H1 (cell line): ENCODE measurements around the gene SLC25A21. TPM values are rescaled to one million over a fixed set of nuclear protein-coding genes. Genes with fewer than 3 reads are reported as not detected.
A peak's percentile ranks its signal among the peaks of the same experiment; 100 is the strongest.

Experiments used
- EGR1 ChIP-seq: IDR thresholded peaks from 2 replicates; pipeline ENCODE4 v1.6.1; 2011; ENCODE audit warnings: low read depth, low read length, borderline replicate concordance
- EP300 ChIP-seq, 2 experiments: IDR thresholded peaks; 1 replicate in 1 of 2; 2 replicates in 1 of 2; pipeline ENCODE4 v1.6.1; 2011 to 2012; ENCODE audit warnings: low read depth in 2 of 2, low read length in 2 of 2, mild to moderate bottlenecking in 2 of 2, borderline replicate concordance in 1 of 2, inconsistent platforms in 1 of 2, moderate library complexity in 1 of 2
- EZH2 ChIP-seq: fragments of 200-600 bp; sonication (generic); IDR thresholded peaks from 2 replicates; pipeline ENCODE4 v1.7.1; 2012; ENCODE audit warnings: low read depth, mild to moderate bottlenecking, moderate library complexity, low read length, inconsistent platforms; ENCODE audit not compliant: severe bottlenecking
- NRF1 ChIP-seq: IDR thresholded peaks from 2 replicates; pipeline ENCODE4 v1.6.1; 2011; ENCODE audit warnings: mild to moderate bottlenecking, low read depth, low read length, improper control_type of control experiment
- POLR2A ChIP-seq, 2 experiments: IDR thresholded peaks; 1 replicate in 1 of 2; 2 replicates in 1 of 2; pipeline ENCODE4 v1.6.1; 2011; ENCODE audit warnings: low read depth in 2 of 2, low read length in 2 of 2, mild to moderate bottlenecking in 2 of 2; ENCODE audit errors: control extremely low read depth in 1 of 2
- RAD21 ChIP-seq, 2 experiments: IDR thresholded peaks in 1 of 2; conservative IDR thresholded peaks in 1 of 2; 2 replicates each; pipeline ENCODE4 v1.6.1; 2011; ENCODE audit warnings: low read depth in 2 of 2, low read length in 2 of 2, improper control_type of control experiment in 1 of 2, inconsistent platforms in 1 of 2, mild to moderate bottlenecking in 1 of 2, moderate library complexity in 1 of 2
- SIRT6 ChIP-seq: IDR thresholded peaks from one replicate; pipeline ENCODE4 v1.7.1; 2012; ENCODE audit warnings: low read length, inconsistent platforms
- SP4 ChIP-seq: IDR thresholded peaks from 2 replicates; pipeline ENCODE4 v1.6.1; 2012; ENCODE audit warnings: low read length, inconsistent platforms
- TAF7 ChIP-seq: optimal IDR thresholded peaks from 2 replicates; pipeline ENCODE3; 2011; ENCODE audit warnings: low read depth, mild to moderate bottlenecking, inconsistent platforms, low read length, moderate library complexity, borderline replicate concordance
- polyA plus RNA-seq, 7 experiments: library from polyadenylated mRNA; depleted of rRNA in 3 of 7; stranded (reverse) in 5 of 7; unstranded in 2 of 7; fragments of >200 nt in 5 of 7; fragments of 200-250 nt in 2 of 7; gene quantifications; 1 replicate in 5 of 7; 2 replicates in 1 of 7; 4 replicates in 1 of 7; pipeline versions ENCODE4 v1.2.1 to v1.2.3, GENCODE V29; 2011 to 2013; ENCODE audit warnings: missing spikeins in 2 of 7, mixed read lengths in 2 of 7
- total RNA-seq: library from RNA; stranded (reverse); fragmentation: NEBNext Ultra II Directional; extraction: Animal tissue kit (Norgen Biotek cat#: 25700); gene quantifications from 2 replicates; pipeline ENCODE4 v1.2.1, GENCODE V29; 2021
- TF ChIP-seq, protein P1 (sequence below): IDR thresholded peaks from 2 replicates; pipeline ENCODE4 v1.6.1; 2012; ENCODE audit warnings: inconsistent platforms
- TF ChIP-seq, protein P2 (sequence below), 3 experiments: IDR thresholded peaks; 1 replicate in 2 of 3; 2 replicates in 1 of 3; pipeline versions ENCODE4 v1.5.1 to v1.6.1; 2011; ENCODE audit warnings: low read length in 3 of 3, mild to moderate bottlenecking in 3 of 3, inconsistent platforms in 2 of 3, low read depth in 1 of 3, moderate library complexity in 1 of 3; ENCODE audit not compliant: insufficient read depth in 1 of 3; ENCODE audit errors: control extremely low read depth in 1 of 3
- TF ChIP-seq, protein P3 (sequence below): IDR thresholded peaks from 2 replicates; pipeline ENCODE4 v1.6.1; 2012; ENCODE audit warnings: low read length, inconsistent platforms

SLC25A21 gene
- total and polyA plus RNA-seq, 2 of the 8 experiments (the other 6 are each of a cell fraction or from before 2014, with no cell fraction given), result 6.9 to 15.7 TPM

DNA sequence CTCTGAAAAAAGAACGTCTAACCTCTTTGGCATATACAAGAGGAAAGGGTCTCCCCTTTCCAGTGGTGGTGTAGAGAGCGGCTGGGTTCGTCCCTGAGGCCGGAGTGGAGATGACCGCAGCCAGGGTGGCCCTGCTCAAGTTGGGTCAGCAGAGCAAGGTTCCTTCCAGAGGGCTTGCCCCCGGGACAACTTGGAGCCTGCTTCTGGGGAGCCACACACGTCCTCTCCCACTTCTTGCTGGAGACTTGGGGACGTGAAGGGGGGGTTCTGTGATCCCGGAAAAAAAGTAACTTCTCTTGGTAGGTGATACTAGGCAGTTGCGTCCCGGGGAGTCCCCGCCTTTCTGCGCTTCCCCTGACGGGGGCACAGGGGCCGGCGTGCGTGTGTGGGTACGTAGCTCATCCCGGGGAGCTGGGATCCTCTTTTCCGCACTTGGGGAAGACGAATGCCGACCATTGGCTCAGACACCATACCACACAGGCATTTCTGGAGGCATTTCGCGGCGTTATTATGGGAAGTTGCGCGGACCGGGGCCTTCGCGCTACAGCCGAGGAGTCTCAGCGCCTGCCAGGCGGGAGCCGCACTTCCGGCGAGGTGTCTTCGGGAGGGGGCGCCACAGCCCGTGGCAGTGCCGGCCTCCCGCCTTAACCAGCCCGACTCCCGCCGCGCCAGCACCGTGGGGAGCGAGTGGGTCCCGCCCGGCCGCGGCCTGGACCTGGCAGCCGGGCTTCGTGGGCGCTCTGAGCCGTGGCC is 525.6 kb downstream of the SLC25A21 start (continued):
- TF ChIP-seq EZH2, result peak; percentile 99
- TF ChIP-seq EGR1, result no peak
- TF ChIP-seq NRF1, result no peak
- TF ChIP-seq, protein P1, sequence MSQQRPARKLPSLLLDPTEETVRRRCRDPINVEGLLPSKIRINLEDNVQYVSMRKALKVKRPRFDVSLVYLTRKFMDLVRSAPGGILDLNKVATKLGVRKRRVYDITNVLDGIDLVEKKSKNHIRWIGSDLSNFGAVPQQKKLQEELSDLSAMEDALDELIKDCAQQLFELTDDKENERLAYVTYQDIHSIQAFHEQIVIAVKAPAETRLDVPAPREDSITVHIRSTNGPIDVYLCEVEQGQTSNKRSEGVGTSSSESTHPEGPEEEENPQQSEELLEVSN, result peak; percentile 77
- TF ChIP-seq SP4, result no peak
- TF ChIP-seq, protein P2, sequence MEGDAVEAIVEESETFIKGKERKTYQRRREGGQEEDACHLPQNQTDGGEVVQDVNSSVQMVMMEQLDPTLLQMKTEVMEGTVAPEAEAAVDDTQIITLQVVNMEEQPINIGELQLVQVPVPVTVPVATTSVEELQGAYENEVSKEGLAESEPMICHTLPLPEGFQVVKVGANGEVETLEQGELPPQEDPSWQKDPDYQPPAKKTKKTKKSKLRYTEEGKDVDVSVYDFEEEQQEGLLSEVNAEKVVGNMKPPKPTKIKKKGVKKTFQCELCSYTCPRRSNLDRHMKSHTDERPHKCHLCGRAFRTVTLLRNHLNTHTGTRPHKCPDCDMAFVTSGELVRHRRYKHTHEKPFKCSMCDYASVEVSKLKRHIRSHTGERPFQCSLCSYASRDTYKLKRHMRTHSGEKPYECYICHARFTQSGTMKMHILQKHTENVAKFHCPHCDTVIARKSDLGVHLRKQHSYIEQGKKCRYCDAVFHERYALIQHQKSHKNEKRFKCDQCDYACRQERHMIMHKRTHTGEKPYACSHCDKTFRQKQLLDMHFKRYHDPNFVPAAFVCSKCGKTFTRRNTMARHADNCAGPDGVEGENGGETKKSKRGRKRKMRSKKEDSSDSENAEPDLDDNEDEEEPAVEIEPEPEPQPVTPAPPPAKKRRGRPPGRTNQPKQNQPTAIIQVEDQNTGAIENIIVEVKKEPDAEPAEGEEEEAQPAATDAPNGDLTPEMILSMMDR (IDR thresholded peaks at IDR 0.05; ENCODE audit: control extremely low read depth in 1 of 3, insufficient read depth in 1 of 3, low read depth in 1 of 3, low read length in 3 of 3), result peak; percentile 30 to 57 (median 42)
- TF ChIP-seq, protein P3, sequence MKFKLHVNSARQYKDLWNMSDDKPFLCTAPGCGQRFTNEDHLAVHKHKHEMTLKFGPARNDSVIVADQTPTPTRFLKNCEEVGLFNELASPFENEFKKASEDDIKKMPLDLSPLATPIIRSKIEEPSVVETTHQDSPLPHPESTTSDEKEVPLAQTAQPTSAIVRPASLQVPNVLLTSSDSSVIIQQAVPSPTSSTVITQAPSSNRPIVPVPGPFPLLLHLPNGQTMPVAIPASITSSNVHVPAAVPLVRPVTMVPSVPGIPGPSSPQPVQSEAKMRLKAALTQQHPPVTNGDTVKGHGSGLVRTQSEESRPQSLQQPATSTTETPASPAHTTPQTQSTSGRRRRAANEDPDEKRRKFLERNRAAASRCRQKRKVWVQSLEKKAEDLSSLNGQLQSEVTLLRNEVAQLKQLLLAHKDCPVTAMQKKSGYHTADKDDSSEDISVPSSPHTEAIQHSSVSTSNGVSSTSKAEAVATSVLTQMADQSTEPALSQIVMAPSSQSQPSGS, result no peak
- no peak for TF ChIP-seq EP300 (IDR thresholded peaks at IDR 0.05; ENCODE audit: borderline replicate concordance in 1 of 2, low read depth in 2 of 2, low read length in 2 of 2)
- TF ChIP-seq RAD21 (IDR thresholded peaks at IDR 0.05 in 1 of 2, conservative IDR thresholded peaks at IDR 0.05 in 1 of 2; ENCODE audit: low read depth in 2 of 2, low read length in 2 of 2), result peak; percentile 56 to 59; a peak in 3 of 4 replicates
- no peak for TF ChIP-seq POLR2A (IDR thresholded peaks at IDR 0.05; ENCODE audit: control extremely low read depth in 1 of 2, low read depth in 2 of 2, low read length in 2 of 2)
- TF ChIP-seq TAF7, result no peak
- no peak for TF ChIP-seq SIRT6
